HG03175 (cell line): ENCODE data around the gene POU6F2.

Experiments
- ATAC-seq: cut with Tn5 transposase; IDR thresholded peaks from one replicate; pipeline ENCODE4 v1.9.1; 2021; ENCODE audit warnings: mild to moderate bottlenecking, moderate library complexity; ENCODE audit not compliant: unreplicated experiment

POU6F2 gene

GRCh38 chr7:39069031-39069430 lies 91.3 kb downstream of the POU6F2 start:
- ATAC-seq = no peak

- ATAC-seq = no peak
Observed at GRCh38 chr7:39069896-39070881, 92.5 kb downstream of the POU6F2 start.

GRCh38 chr7:39071116-39071515 lies 93.4 kb downstream of the POU6F2 start:
- no peak for ATAC-seq

- no peak for ATAC-seq
Observed at GRCh38 chr7:39073432-39073831, 95.7 kb downstream of the POU6F2 start.

- ATAC-seq = no peak
Observed at GRCh38 chr7:39075210-39075609, 97.5 kb downstream of the POU6F2 start.

- ATAC-seq = no peak
Observed at GRCh38 chr7:39083781-39084180, 106.1 kb downstream of the POU6F2 start.

- ATAC-seq = no peak
Observed at GRCh38 chr7:39084349-39084748, 106.6 kb downstream of the POU6F2 start.

GRCh38 chr7:39085189-39085588 lies 107.5 kb downstream of the POU6F2 start:
- ATAC-seq = no peak

- no peak for ATAC-seq
Observed at GRCh38 chr7:39085590-39086049, 107.9 kb downstream of the POU6F2 start.

- ATAC-seq = no peak
Observed at GRCh38 chr7:39086638-39087360, 109.1 kb downstream of the POU6F2 start.

GRCh38 chr7:39088730-39089593 lies 111.3 kb downstream of the POU6F2 start:
- ATAC-seq = no peak

GRCh38 chr7:39091145-39091544 lies 113.4 kb downstream of the POU6F2 start:
- ATAC-seq = no peak

GRCh38 chr7:39091774-39092173 lies 114.1 kb downstream of the POU6F2 start:
- ATAC-seq = no peak

- ATAC-seq = no peak
Observed at GRCh38 chr7:39094731-39095130, 117.0 kb downstream of the POU6F2 start.

GRCh38 chr7:39095875-39096619 lies 118.3 kb downstream of the POU6F2 start:
- ATAC-seq = no peak

- no peak for ATAC-seq
Observed at GRCh38 chr7:39098506-39098905, 120.8 kb downstream of the POU6F2 start.

- ATAC-seq = no peak
Observed at GRCh38 chr7:39099146-39099545, 121.4 kb downstream of the POU6F2 start.

GRCh38 chr7:39100270-39100669 lies 122.6 kb downstream of the POU6F2 start:
- no peak for ATAC-seq

- ATAC-seq = no peak
Observed at GRCh38 chr7:39102234-39102633, 124.5 kb downstream of the POU6F2 start.

GRCh38 chr7:39105720-39106119 lies 128.0 kb downstream of the POU6F2 start:
- ATAC-seq = no peak
